T-helper 1 cell treated with Interleukin-12 subunit alpha and Interleukin-12 subunit beta and Interleukin-4 antibody, amounts not matched to agents 30 μg/mL and 1 μg/mL, for 36 hours (primary cell): Measurements from ENCODE around the gene MAL.

ENCODE experiments used
- H3K27ac Mint-ChIP-seq: one replicate; pipeline ENCODE4 v1.8.0; 2021; ENCODE audit warnings: mild to moderate bottlenecking, mixed read lengths
- H3K27me3 Mint-ChIP-seq: one replicate; pipeline ENCODE4 v1.8.0; 2021; ENCODE audit warnings: low read depth, mixed read lengths
- H3K36me3 Mint-ChIP-seq: one replicate; pipeline ENCODE4 v1.8.0; 2021; ENCODE audit warnings: low read depth, mixed read lengths
- H3K4me1 Mint-ChIP-seq: one replicate; pipeline ENCODE4 v1.8.0; 2021; ENCODE audit warnings: low read depth, mixed read lengths
- H3K4me3 Mint-ChIP-seq: one replicate; pipeline ENCODE4 v1.8.0; 2021; ENCODE audit warnings: mild to moderate bottlenecking, moderate library complexity, mixed read lengths
- H3K9me3 Mint-ChIP-seq: one replicate; pipeline ENCODE4 v1.8.0; 2021; ENCODE audit warnings: mixed read lengths

The MAL gene

GRCh38 chr2:94993176-94994062 lies 32.1 kb upstream of the MAL start:
- no peaks in the 10 kb centered on the region for H3K9me3 Mint-ChIP-seq

GRCh38 chr2:94994063-94994913 lies 31.2 kb upstream of the MAL start:
- Mint-ChIP-seq H3K27me3 (peaks cover 34% of the 10 kb centered on the region), H3K27ac (no peak overlapping the region), H3K36me3 (no peaks in the 10 kb centered on the region), H3K4me3 (no peak overlapping the region), H3K9me3 (no peaks in the 10 kb centered on the region), H3K4me1 (no peaks in the 10 kb centered on the region)

More at GRCh38 chr2:94993176-94994062, 32.1 kb upstream of the MAL start:
- no peaks in the 10 kb centered on the region for H3K4me1 Mint-ChIP-seq
- H3K27ac Mint-ChIP-seq, result no peak overlapping the region
- H3K4me3 Mint-ChIP-seq, result no peak overlapping the region
- H3K36me3 Mint-ChIP-seq, result no peaks in the 10 kb centered on the region
- H3K27me3 Mint-ChIP-seq, result peaks cover 31% of the 10 kb centered on the region

- peaks cover 36% of the 10 kb centered on the region for H3K27me3 Mint-ChIP-seq
- H3K27ac Mint-ChIP-seq, result no peak overlapping the region
- H3K36me3 Mint-ChIP-seq, result no peaks in the 10 kb centered on the region
- no peaks in the 10 kb centered on the region for H3K4me1 Mint-ChIP-seq
- H3K9me3 Mint-ChIP-seq, result no peaks in the 10 kb centered on the region
- no peak overlapping the region for H3K4me3 Mint-ChIP-seq
These were observed 30.5 kb upstream of the MAL start for GRCh38 chr2:94994914-94995552.

- Mint-ChIP-seq H3K27me3 (peaks cover 33% of the 10 kb centered on the region), H3K27ac (no peak overlapping the region), H3K9me3 (no peaks in the 10 kb centered on the region)
These were observed 29.8 kb upstream of the MAL start for GRCh38 chr2:94995553-94996304.

GRCh38 chr2:94996305-94997100 lies 29.0 kb upstream of the MAL start:
- no peaks in the 10 kb centered on the region for H3K36me3 Mint-ChIP-seq
- no peak overlapping the region for H3K4me3 Mint-ChIP-seq
- H3K9me3 Mint-ChIP-seq, result no peaks in the 10 kb centered on the region
- no peak overlapping the region for H3K27ac Mint-ChIP-seq
- peaks cover 33% of the 10 kb centered on the region for H3K27me3 Mint-ChIP-seq
- no peaks in the 10 kb centered on the region for H3K4me1 Mint-ChIP-seq

More at GRCh38 chr2:94995553-94996304, 29.8 kb upstream of the MAL start:
- H3K4me3 Mint-ChIP-seq, result no peak overlapping the region
- no peaks in the 10 kb centered on the region for H3K36me3 Mint-ChIP-seq
- H3K4me1 Mint-ChIP-seq, result no peaks in the 10 kb centered on the region

GRCh38 chr2:94997981-94998930 lies 27.3 kb upstream of the MAL start:
- Mint-ChIP-seq H3K27ac (no peak overlapping the region), H3K36me3 (no peaks in the 10 kb centered on the region), H3K9me3 (no peaks in the 10 kb centered on the region), H3K4me1 (no peaks in the 10 kb centered on the region), H3K4me3 (no peak overlapping the region), H3K27me3 (peaks cover 33% of the 10 kb centered on the region)

- peaks cover 33% of the 10 kb centered on the region for H3K27me3 Mint-ChIP-seq
These were observed 26.1 kb upstream of the MAL start for GRCh38 chr2:94999431-94999883.

GRCh38 chr2:95001051-95001562 lies 24.4 kb upstream of the MAL start:
- Mint-ChIP-seq H3K27me3 (peaks cover 28% of the 10 kb centered on the region), H3K27ac (no peak overlapping the region), H3K9me3 (no peaks in the 10 kb centered on the region), H3K4me1 (peaks cover 3% of the 10 kb centered on the region), H3K4me3 (no peak overlapping the region), H3K36me3 (no peaks in the 10 kb centered on the region)

More at GRCh38 chr2:94999431-94999883, 26.1 kb upstream of the MAL start:
- no peaks in the 10 kb centered on the region for H3K9me3 Mint-ChIP-seq
- H3K4me3 Mint-ChIP-seq, result no peak overlapping the region
- no peaks in the 10 kb centered on the region for H3K36me3 Mint-ChIP-seq
- no peak overlapping the region for H3K27ac Mint-ChIP-seq
- peaks cover 2% of the 10 kb centered on the region for H3K4me1 Mint-ChIP-seq

- Mint-ChIP-seq H3K4me1 (peaks cover 3% of the 10 kb centered on the region), H3K36me3 (no peaks in the 10 kb centered on the region), H3K4me3 (no peak overlapping the region), H3K9me3 (no peaks in the 10 kb centered on the region), H3K27ac (no peak overlapping the region), H3K27me3 (peaks cover 26% of the 10 kb centered on the region)
These were observed 23.8 kb upstream of the MAL start for GRCh38 chr2:95001701-95002100.

- peaks cover 3% of the 10 kb centered on the region for H3K4me1 Mint-ChIP-seq
These were observed 23.0 kb upstream of the MAL start for GRCh38 chr2:95002498-95002897.

GRCh38 chr2:95004287-95004686 lies 21.2 kb upstream of the MAL start:
- Mint-ChIP-seq H3K9me3 (no peaks in the 10 kb centered on the region), H3K4me3 (no peak overlapping the region), H3K27me3 (peaks cover 6% of the 10 kb centered on the region), H3K4me1 (peaks cover 3% of the 10 kb centered on the region), H3K27ac (no peak overlapping the region), H3K36me3 (no peaks in the 10 kb centered on the region)

More at GRCh38 chr2:95002498-95002897, 23.0 kb upstream of the MAL start:
- Mint-ChIP-seq H3K27me3 (peaks cover 18% of the 10 kb centered on the region), H3K27ac (no peak overlapping the region), H3K36me3 (no peaks in the 10 kb centered on the region), H3K9me3 (no peaks in the 10 kb centered on the region), H3K4me3 (no peak overlapping the region)

- H3K27me3 Mint-ChIP-seq, result peaks cover 2% of the 10 kb centered on the region
- H3K36me3 Mint-ChIP-seq, result no peaks in the 10 kb centered on the region
- H3K27ac Mint-ChIP-seq, result no peak overlapping the region
- H3K4me1 Mint-ChIP-seq, result peaks cover 3% of the 10 kb centered on the region
- H3K4me3 Mint-ChIP-seq, result no peak overlapping the region
- no peaks in the 10 kb centered on the region for H3K9me3 Mint-ChIP-seq
These were observed 20.8 kb upstream of the MAL start for GRCh38 chr2:95004711-95005110.
